CD14-positive monocyte (primary cell): Measurements from ENCODE around the gene PLXNB1. TPM values are rescaled to one million over a fixed set of nuclear protein-coding genes. Genes with fewer than 3 reads are reported as not detected.

Source experiments
- DNase-seq, 3 donors: peaks; one replicate each; pipeline ENCODE4 v3.0.0-alpha.2; 2011 to 2022
- H2AFZ ChIP-seq: 2 replicates; pipeline ENCODE4 v1.6.0; 2012; ENCODE audit warnings: mild to moderate bottlenecking, low read depth, low read length, inconsistent platforms; ENCODE audit not compliant: insufficient read depth, poor library complexity, severe bottlenecking
- H3K27ac ChIP-seq, 2 donors: 1 replicate in 1 of 2; 2 replicates in 1 of 2; pipeline ENCODE4 v1.5.1; 2012 to 2013; ENCODE audit warnings: low read length in 2 of 2, control low read depth in 1 of 2, inconsistent platforms in 1 of 2, low read depth in 1 of 2, mild to moderate bottlenecking in 1 of 2
- H3K27me3 ChIP-seq, 2 donors: one replicate each; pipeline versions ENCODE4 v1.6.0 to v1.6.1; 2011 to 2013; ENCODE audit warnings: low read length in 2 of 2; ENCODE audit not compliant: control insufficient read depth in 2 of 2, insufficient read depth in 2 of 2
- H3K36me3 ChIP-seq, 2 donors: replicated peaks in 1 of 2; 1 replicate in 1 of 2; 2 replicates in 1 of 2; pipeline versions ENCODE4 v1.5.1 to v1.6.1; 2012 to 2013; ENCODE audit warnings: low read length in 2 of 2, control low read depth in 1 of 2, inconsistent platforms in 1 of 2, mild to moderate bottlenecking in 1 of 2; ENCODE audit not compliant: insufficient read depth in 2 of 2, control insufficient read depth in 1 of 2
- H3K4me1 ChIP-seq, 2 donors: 1 replicate in 1 of 2; 2 replicates in 1 of 2; pipeline versions ENCODE4 v1.5.1 to v1.6.1; 2012 to 2013; ENCODE audit warnings: low read length in 2 of 2, control low read depth in 1 of 2, inconsistent platforms in 1 of 2, mild to moderate bottlenecking in 1 of 2, moderate library complexity in 1 of 2; ENCODE audit not compliant: insufficient read depth in 2 of 2, control insufficient read depth in 1 of 2
- H3K4me2 ChIP-seq: replicated peaks from 2 replicates; pipeline ENCODE3; 2012; ENCODE audit warnings: low read length, moderate library complexity, mild to moderate bottlenecking; ENCODE audit not compliant: poor library complexity, severe bottlenecking; ENCODE audit errors: extremely low read depth
- H3K4me3 ChIP-seq, 3 experiments: fragments of 200-600 bp in 1 of 3; sonication (generic) in 1 of 3; replicated peaks in 1 of 3; 1 replicate in 2 of 3; 2 replicates in 1 of 3; pipeline ENCODE4 v1.5.1; 2011 to 2013; ENCODE audit warnings: low read length in 3 of 3, mild to moderate bottlenecking in 3 of 3, control low read depth in 2 of 3, low read depth in 2 of 3, inconsistent platforms in 1 of 3, moderate library complexity in 1 of 3
- H3K79me2 ChIP-seq: 2 replicates; pipeline ENCODE4 v1.6.0; 2012; ENCODE audit warnings: mild to moderate bottlenecking, control low read depth, inconsistent platforms, low read length, moderate library complexity; ENCODE audit not compliant: insufficient read depth
- H3K9ac ChIP-seq: 2 replicates; pipeline ENCODE4 v1.6.0; 2017; ENCODE audit warnings: low read length, mild to moderate bottlenecking; ENCODE audit not compliant: insufficient read depth, poor library complexity, severe bottlenecking
- H3K9me3 ChIP-seq, 2 donors: replicated peaks in 1 of 2; 1 replicate in 1 of 2; 2 replicates in 1 of 2; pipeline versions ENCODE4 v1.5.1 to v1.6.1; 2012 to 2013; ENCODE audit warnings: low read length in 2 of 2, control low read depth in 1 of 2; ENCODE audit not compliant: control insufficient read depth in 1 of 2, insufficient read depth in 1 of 2
- H4K20me1 ChIP-seq: 2 replicates; pipeline ENCODE4 v1.6.0; 2012; ENCODE audit warnings: mild to moderate bottlenecking, low read length, control low read depth, moderate library complexity; ENCODE audit not compliant: insufficient read depth
- H3K27ac Mint-ChIP-seq, 7 donors: one replicate each; pipeline ENCODE4 v1.8.0; 2020; ENCODE audit warnings: mild to moderate bottlenecking in 7 of 7, mixed read lengths in 7 of 7, moderate library complexity in 6 of 7, inconsistent platforms in 2 of 7
- H3K27me3 Mint-ChIP-seq, 3 donors: one replicate each; pipeline ENCODE4 v1.8.0; 2021 to 2022; ENCODE audit warnings: low read depth in 3 of 3, mild to moderate bottlenecking in 3 of 3, mixed read lengths in 3 of 3, moderate library complexity in 3 of 3, inconsistent platforms in 1 of 3
- H3K36me3 Mint-ChIP-seq, 2 donors: one replicate each; pipeline ENCODE4 v1.8.0; 2020; ENCODE audit warnings: mixed read lengths in 2 of 2, inconsistent platforms in 1 of 2, mild to moderate bottlenecking in 1 of 2
- H3K4me1 Mint-ChIP-seq: one replicate; pipeline ENCODE4 v1.8.0; 2020; ENCODE audit warnings: mild to moderate bottlenecking, mixed read lengths
- H3K4me3 Mint-ChIP-seq, 2 donors: one replicate each; pipeline ENCODE4 v1.8.0; 2020; ENCODE audit warnings: mild to moderate bottlenecking in 2 of 2, mixed read lengths in 2 of 2, moderate library complexity in 1 of 2
- H3K9me3 Mint-ChIP-seq, 7 donors: one replicate each; pipeline ENCODE4 v1.8.0; 2020 to 2022; ENCODE audit warnings: mixed read lengths in 7 of 7, mild to moderate bottlenecking in 6 of 7, moderate library complexity in 6 of 7, inconsistent platforms in 2 of 7
- WGBS: methylation state at CpG from one replicate; pipeline ENCODE4 v1.1.5; 2013; ENCODE audit warnings: missing lambda C conversion rate; ENCODE audit not compliant: insufficient coverage; 5-methylcytosine and 5-hydroxymethylcytosine counted together
- intact Hi-C, 2 donors: fragments of 100-400 bp; cut with micrococcal nuclease; formaldehyde crosslinking; loops; one replicate each; pipeline versions ENCODE4 v1.15.0 to v1.15.1; 2023
- polyA plus RNA-seq, 3 donors: library from polyadenylated mRNA; depleted of rRNA in 1 of 3; unstranded in 2 of 3; stranded (reverse) in 1 of 3; fragments of 300-500 nt in 2 of 3; fragments of >200 nt in 1 of 3; fragmentation: Illumina TruSeq in 2 of 3; gene quantifications; 1 replicate in 2 of 3; 2 replicates in 1 of 3; pipeline ENCODE4 v1.2.3, GENCODE V29; 2012 to 2021
- TF ChIP-seq, protein P1 (sequence below): fragments of 200-600 bp; IDR thresholded peaks from one replicate; pipeline ENCODE4 v1.8.0; 2022; ENCODE audit warnings: antibody characterized with exemption, mild to moderate bottlenecking

The PLXNB1 gene
- polyA plus RNA-seq, 3 donors: 0.14 to 4.3 TPM; not detected in 1

DNA sequence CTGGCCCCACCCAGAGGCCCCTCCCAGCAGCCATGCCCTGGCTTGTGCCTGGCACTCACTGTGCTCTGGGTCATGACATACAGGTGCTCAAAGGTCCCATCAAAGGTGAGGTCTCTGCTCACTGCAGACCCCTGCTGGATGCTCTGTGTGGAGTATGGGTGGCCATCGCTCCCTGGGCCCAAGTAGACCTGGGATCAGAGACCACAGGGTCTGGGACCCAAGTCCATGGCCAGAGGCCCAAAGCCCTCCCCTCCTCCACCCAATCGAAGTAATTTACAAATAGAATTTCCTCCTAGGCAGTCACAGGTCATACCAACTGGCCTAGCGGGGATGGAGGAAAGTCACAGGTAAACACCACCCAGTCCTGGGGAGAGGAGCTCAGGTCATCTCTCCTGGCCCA, 7.6 kb downstream of the PLXNB1 start:
- Mint-ChIP-seq H3K9me3 (peaks cover 0 to 2% (median 0%) of the 10 kb centered on the region in 7 donors), H3K4me1 (no peaks in the 10 kb centered on the region), H3K27me3 (peaks cover 5 to 7% (median 6%) of the 10 kb centered on the region in 3 donors), H3K36me3 (no peaks in the 10 kb centered on the region), H3K4me3 (no peak overlapping the region), H3K27ac (no peak overlapping the region)
- no peak for DNase-seq
- intact Hi-C loops: no loop called here
- Histone ChIP-seq H4K20me1 (no peaks in the 10 kb centered on the region), H3K36me3 (no peaks in the 10 kb centered on the region), H3K4me2 (no peak overlapping the region), H3K9me3 (no peaks in the 10 kb centered on the region), H3K4me1 (no peaks in the 10 kb centered on the region), H3K4me3 (no peak overlapping the region), H3K9ac (no peak overlapping the region), H3K79me2 (no peaks in the 10 kb centered on the region), H2AFZ (no peak overlapping the region), H3K27ac (no peak overlapping the region), H3K27me3 (peaks cover 0 to 1% of the 10 kb centered on the region in 2 donors)
- 100% methylated on average over 2 of the region's 3 CpGs for WGBS
- TF ChIP-seq, protein P1, sequence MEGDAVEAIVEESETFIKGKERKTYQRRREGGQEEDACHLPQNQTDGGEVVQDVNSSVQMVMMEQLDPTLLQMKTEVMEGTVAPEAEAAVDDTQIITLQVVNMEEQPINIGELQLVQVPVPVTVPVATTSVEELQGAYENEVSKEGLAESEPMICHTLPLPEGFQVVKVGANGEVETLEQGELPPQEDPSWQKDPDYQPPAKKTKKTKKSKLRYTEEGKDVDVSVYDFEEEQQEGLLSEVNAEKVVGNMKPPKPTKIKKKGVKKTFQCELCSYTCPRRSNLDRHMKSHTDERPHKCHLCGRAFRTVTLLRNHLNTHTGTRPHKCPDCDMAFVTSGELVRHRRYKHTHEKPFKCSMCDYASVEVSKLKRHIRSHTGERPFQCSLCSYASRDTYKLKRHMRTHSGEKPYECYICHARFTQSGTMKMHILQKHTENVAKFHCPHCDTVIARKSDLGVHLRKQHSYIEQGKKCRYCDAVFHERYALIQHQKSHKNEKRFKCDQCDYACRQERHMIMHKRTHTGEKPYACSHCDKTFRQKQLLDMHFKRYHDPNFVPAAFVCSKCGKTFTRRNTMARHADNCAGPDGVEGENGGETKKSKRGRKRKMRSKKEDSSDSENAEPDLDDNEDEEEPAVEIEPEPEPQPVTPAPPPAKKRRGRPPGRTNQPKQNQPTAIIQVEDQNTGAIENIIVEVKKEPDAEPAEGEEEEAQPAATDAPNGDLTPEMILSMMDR: no peak

DNA sequence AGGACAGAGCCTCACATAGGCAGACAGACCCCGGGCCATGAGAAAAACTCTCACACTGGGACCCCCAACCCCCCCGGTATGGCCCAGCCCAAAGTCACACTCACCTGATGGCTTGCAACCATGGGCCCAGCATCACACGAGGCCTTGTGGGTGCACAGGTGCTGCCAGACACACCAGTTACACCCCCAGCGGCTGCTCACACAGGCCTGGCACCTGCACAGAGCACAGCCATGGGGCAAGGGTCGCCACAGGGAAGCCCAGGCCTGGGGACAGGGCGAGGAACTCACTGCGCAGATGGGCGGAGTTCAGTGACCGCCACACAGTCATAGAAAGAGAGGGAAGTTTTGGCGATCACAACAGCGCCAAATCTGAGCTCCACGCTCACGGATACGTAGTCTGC, 9.3 kb downstream of the PLXNB1 start:
- H3K27ac ChIP-seq: no peak overlapping the region
- H3K9me3 ChIP-seq: no peaks in the 10 kb centered on the region
- H3K27me3 ChIP-seq: no peaks in the 10 kb centered on the region
- no peaks in the 10 kb centered on the region for H3K79me2 ChIP-seq
- no peaks in the 10 kb centered on the region for H3K4me1 ChIP-seq
- 91% methylated on average over 14 of the region's 14 CpGs for WGBS
- TF ChIP-seq, protein P1: no peak
- no peaks in the 10 kb centered on the region for H4K20me1 ChIP-seq
- no peaks in the 10 kb centered on the region for H3K4me1 Mint-ChIP-seq
- no peak overlapping the region for H3K4me3 ChIP-seq
- H2AFZ ChIP-seq: no peak overlapping the region
- no peak overlapping the region for H3K9ac ChIP-seq
- peaks cover 0 to 2% (median 0%) of the 10 kb centered on the region in 7 donors for H3K9me3 Mint-ChIP-seq
- peak overlapping the region in 2 of 7 donors; percentile 58 to 70 for H3K27ac Mint-ChIP-seq
- H3K4me2 ChIP-seq: no peak overlapping the region
- no peaks in the 10 kb centered on the region for H3K36me3 ChIP-seq
- peaks cover 0 to 4% (median 1%) of the 10 kb centered on the region in 3 donors for H3K27me3 Mint-ChIP-seq
- no peak overlapping the region for H3K4me3 Mint-ChIP-seq
- intact Hi-C loops: no loop called here
- no peak for DNase-seq
- H3K36me3 Mint-ChIP-seq: no peaks in the 10 kb centered on the region
